Measurements from ENCODE around the gene IL17B.
"Not testable (repeated sequence)": the region's sequence is repeated elsewhere in the genome, so short reads cannot be mapped to it uniquely, and the experiment has no call there.

IL17B gene

GRCh38 chr5:149400304-149400703, 21.2 kb upstream of the IL17B start:
- DNase-seq (ENCODE audit: low read depth, low spot score): no peak

DNA sequence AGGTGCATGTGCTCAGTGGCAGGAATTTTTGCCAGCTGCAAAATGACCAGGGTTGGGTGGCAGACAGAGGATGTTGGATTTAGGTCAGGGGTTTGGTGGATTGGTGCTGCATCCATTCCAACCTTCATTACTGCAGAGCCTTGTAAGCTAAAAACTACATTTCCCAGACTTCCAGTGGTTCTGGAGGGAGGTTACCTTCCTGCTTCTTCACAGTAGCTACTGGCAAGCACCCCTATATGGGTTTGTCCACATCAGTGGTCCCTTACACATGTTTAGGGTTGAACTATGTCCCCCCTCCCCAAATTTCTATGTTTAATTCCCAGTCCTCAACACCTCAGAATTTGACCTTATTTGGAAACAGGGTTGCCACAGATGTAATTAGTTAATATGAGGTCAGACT, 20.7 kb upstream of the IL17B start:
- DNase-seq (ENCODE audit: low read depth, low spot score): no peak

GRCh38 chr5:149398747-149399266, 19.7 kb upstream of the IL17B start:
- not testable (repeated sequence) for DNase-seq (ENCODE audit: low read depth, low spot score)

GRCh38 chr5:149397530-149397929, 18.4 kb upstream of the IL17B start:
- DNase-seq (ENCODE audit: low read depth, low spot score): peak; percentile 71

DNA sequence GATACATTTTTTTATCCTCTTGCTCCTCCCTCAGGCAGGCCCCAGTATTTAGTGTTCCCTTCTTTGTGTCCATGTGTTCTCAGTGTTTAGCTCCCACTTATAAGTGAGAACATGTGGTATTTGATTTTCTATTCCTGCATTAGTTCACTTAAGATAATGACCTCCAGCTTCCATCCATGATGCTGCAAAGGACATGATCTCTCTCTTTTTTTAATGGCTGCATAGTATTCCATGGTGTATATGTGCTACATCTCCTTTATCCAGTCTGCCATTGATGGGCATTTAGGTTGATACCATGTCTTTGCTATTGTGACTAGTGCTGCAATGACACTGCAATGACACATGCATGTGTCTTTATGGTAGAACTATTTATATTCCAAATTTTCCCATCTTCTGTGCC, 15.9 kb upstream of the IL17B start:
- not testable (repeated sequence) for DNase-seq (ENCODE audit: low read depth, low spot score)

DNA sequence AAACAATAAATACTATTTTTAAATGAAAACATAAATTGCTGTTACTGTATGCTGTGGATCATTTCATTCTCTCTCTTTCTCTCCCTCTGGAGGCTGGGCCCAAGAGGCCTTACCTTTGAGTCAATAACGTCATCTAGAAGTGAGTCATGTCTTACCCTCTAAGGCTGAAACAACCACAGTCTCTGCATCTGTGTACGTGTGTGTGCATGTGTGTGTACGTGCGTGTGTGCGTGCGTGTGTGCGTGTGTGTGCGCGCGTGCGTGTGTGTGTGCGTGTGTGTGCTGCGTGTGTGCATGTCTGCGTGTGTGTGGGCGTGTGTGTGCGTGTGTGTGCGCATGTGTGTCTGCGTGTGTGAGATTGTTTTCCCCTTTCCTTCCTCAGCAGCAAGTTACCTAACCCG, 13.6 kb upstream of the IL17B start:
- no peak for DNase-seq (ENCODE audit: low read depth, low spot score)

DNA sequence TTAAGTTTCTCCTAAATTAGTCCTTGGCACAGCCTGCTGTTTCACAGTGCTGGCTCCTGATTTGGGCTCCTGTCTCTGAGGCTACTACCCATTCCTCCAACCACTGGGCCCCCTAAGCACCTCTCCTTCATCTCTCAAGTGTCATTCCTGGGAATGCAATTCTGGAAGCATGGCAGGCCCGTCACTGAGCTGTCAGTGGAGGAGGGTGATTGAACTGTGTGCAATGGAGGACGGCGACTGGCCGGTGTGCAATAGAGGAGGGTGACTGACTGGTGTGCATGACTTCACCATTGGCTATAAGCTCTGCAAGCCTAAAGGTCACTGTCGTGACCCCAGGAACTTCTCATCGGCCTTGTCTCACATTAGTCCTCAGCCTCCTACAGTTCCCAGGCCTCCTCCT, 12.4 kb upstream of the IL17B start:
- no peak for DNase-seq (ENCODE audit: low read depth, low spot score)

DNA sequence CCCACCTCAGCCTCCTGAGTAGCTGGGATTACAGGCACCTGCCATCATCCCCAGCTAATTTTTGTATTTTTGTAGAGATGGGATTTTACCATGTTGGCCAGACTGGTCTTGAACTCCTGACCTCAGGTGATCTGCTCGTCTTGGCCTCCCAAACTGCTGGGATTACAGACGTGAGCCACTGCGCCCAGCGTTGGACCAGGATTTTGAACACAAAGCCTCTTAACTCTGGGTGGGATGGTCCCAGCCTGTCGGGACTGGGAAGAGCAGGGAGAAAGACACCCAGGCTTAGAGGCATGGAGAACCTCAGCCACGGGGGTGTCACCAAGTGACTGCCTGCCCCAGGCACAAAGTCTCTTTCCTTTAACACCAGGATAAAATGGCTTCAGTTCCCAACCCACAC, 12.0 kb upstream of the IL17B start:
- not testable (repeated sequence) for DNase-seq (ENCODE audit: low read depth, low spot score)

DNA sequence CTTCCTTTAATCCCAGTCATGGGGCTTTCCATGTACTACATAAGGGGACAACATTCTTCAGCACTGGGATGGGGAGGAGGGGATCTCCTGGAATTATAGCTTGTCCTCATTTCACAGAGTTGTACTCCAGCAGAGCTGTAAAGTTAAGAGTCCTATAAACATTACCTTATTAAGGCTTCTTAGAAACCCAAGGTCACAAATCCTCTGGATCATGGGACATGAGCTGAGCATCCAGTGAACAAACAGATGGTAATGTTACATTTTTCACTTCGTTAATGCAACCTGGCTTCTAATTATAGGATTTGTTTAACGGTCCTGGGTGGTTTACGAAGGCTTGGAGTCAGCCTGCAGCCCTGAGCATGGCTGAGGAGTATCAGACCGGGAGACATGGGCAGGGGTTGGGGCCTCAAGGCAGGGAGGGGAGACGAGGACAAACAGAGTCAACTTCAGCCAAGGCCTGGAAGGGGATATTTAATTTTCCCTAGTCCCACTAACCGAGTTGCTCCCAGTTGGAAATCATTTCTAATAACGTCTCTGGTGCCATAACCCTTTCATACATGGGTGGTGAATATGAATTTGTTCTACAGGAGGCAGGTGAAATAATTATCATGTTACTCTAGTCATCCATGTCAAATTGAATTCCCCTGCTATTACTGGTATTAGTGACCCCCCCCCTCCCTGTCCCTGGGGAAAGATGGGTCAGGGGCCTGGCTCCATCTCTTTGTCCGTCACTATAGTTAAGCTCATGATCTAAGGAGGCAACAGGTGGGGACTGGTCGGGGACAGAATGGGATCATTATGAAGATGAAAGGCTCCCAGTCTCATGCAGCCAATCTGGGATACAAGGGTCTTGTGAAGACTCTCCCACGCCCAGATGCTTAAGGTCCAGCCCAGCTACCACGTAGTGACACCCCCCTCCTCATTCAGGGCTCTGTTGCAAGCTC, 10.7 kb upstream of the IL17B start:
- DNase-seq (ENCODE audit: low read depth, low spot score): no peak

DNA sequence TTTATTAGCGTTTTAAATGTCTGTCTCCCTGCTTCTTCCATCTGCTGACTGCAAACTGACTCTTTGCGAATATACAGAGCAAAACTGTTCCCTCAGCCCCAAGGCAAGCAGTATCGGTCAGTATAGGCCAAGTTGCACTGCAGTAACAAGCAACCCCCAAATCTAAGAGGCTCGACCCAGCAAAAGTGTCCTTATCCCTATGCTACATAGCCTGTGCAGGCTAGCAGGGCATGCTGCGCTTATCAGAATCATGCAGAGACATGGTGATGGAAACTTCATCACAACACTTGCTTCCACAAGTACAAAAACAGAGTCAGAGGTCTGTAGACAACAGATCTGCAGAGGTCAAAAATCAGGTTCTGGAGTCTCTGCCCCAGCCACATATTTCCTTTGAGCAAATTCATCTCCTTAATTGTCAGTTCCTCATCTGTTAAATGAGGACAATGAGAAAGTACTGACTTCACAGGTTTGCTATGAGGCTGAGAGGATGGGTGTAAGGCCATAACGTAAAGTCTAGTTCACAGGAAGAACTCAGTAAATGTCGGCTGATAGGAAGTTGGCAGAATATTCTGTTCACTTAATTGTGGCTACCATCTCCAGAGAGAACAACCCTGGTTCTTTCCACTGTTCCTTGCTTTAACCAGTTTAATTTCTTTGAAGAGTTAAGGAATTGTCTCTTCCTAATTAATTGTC, 9.6 kb upstream of the IL17B start:
- DNase-seq (ENCODE audit: low read depth, low spot score): no peak

DNA sequence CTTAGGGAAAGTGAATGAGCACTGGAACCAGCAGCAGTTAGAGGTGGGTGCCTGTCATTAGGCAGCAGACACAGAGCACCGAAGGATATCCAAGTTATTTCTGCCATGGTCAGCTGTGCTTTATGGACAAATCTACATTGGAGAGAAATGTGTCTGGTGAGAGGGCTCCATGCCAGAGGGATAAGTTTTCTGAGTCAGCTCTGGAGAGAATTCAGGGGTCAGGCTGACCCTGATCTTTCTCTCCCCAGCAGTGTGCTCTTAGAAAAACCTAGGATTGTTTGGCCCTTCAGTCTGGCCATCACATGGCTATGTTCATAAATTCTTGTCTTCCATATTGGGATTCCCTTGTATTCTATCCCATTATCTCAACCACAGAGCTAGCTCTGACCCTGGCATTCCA, 8.9 kb upstream of the IL17B start:
- no peak for DNase-seq (ENCODE audit: low read depth, low spot score)

GRCh38 chr5:149387081-149387631, 8.1 kb upstream of the IL17B start:
- DNase-seq (ENCODE audit: low read depth, low spot score): no peak

GRCh38 chr5:149386166-149386565, 7.1 kb upstream of the IL17B start:
- DNase-seq (ENCODE audit: low read depth, low spot score): no peak

- no peak for DNase-seq (ENCODE audit: low read depth, low spot score)
Measured at GRCh38 chr5:149383399-149383798, 4.3 kb upstream of the IL17B start.

GRCh38 chr5:149382517-149383220, 3.6 kb upstream of the IL17B start:
- DNase-seq (ENCODE audit: low read depth, low spot score): no peak

- no peak for DNase-seq (ENCODE audit: low read depth, low spot score)
Measured at GRCh38 chr5:149381986-149382338, 2.9 kb upstream of the IL17B start.

GRCh38 chr5:149381261-149381985, 2.3 kb upstream of the IL17B start:
- no peak for DNase-seq (ENCODE audit: low read depth, low spot score)

- no peak for DNase-seq (ENCODE audit: low read depth, low spot score)
Measured at GRCh38 chr5:149380466-149381121, 1.5 kb upstream of the IL17B start.

DNA sequence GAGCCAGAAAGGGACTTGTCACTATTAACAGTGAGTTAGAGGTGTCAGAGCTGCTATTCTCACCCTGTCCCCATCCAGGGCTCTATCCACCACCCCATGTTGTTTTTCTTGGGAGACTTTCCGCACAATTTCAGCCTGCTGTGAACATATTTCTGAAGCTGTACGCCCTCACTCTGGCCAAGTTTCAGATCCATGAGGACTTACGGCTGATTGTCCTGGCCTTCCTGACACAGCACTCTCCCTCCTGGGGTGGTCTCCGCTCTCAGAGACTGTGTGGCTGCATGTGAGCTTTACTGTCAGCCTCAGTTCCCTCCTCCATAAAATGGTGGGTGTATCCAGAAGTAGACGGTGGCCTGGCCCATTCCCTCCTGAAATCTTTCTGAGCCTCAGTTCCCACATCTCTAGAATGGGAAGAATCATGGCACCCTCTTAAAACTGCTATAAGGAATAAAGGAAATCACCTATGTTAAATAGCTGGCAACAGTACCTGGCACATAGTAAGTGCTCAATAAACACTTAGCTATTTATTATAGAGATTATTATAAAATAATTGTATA, 804 bp upstream of the IL17B start:
- DNase-seq (ENCODE audit: low read depth, low spot score): no peak

DNA sequence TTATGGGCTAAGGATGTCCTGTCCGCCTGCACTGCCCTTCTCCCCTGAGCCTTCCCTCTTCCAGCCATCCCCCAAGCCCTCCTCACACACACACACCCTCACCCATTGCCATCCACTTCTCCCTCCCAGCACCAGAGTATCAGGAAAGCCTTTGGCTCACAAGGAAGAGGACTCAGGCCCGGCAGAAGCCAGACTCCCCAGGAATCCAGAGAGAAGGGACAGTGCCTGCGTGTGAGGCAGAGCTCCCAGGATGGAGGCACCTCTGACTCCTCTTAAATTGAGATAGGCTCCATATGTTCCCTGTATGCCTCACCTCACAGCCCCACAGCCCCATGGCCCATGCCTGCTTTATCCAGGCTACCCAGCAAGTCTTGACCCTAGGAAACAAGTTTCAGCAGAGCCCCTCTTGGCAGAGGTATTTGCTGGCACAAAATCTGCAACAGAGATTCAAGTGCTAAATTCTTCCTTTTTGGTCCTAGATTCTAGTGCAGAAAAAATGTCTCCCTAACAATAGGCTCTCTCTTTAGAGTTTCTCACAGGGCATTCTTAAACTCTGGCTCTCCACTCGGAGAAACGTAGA, 761 bp downstream of the IL17B start:
- no peak for DNase-seq (ENCODE audit: low read depth, low spot score)
